Astrocyte of the cerebellum (primary cell): ENCODE results near the gene CTSO.

ENCODE experiments used
- DNase-seq: peaks from one replicate; pipeline ENCODE4 v3.0.0-alpha.2; 2011; ENCODE audit warnings: low read depth
- H3K4me3 ChIP-seq: 2 replicates; pipeline ENCODE4 v1.5.1; 2011; ENCODE audit warnings: mild to moderate bottlenecking, low read depth, low read length, moderate library complexity
- CTCF ChIP-seq: IDR thresholded peaks from 2 replicates; pipeline ENCODE4 v1.5.1; 2012; ENCODE audit warnings: low read length, low read depth, moderate library complexity, mild to moderate bottlenecking; ENCODE audit errors: missing control alignments
- in situ Hi-C: cut with HindIII; loops from 2 replicates; pipeline ENCODE4 v1.10.0; 2017; ENCODE audit warnings: low sequenced_read_pairs

The CTSO gene

GRCh38 chr4:155953151-155954117 lies at the start of gene CTSO:
CTSO (minus strand) TSS chr4:155953866; CDS start chr4:155953847, 19 bp downstream.
- peak within 1 kb of the TSS; percentile 46 for H3K4me3 ChIP-seq
- in situ Hi-C loops: no loop called here
- peak; percentile 83 for DNase-seq
- TF ChIP-seq CTCF: peak; percentile 62

GRCh38 chr4:156000491-156000890 lies 46.8 kb upstream of the CTSO start:
- H3K4me3 ChIP-seq: no peak overlapping the region
- in situ Hi-C loops: no loop called here
- TF ChIP-seq CTCF: no peak
- no peak for DNase-seq

- no peak overlapping the region for H3K4me3 ChIP-seq
- peak; percentile 53 for TF ChIP-seq CTCF
- DNase-seq: no peak
- in situ Hi-C loops: no loop called here
These were observed 46.1 kb upstream of the CTSO start for GRCh38 chr4:155999725-156000124.

GRCh38 chr4:155995069-155995468 lies 41.4 kb upstream of the CTSO start:
- DNase-seq: no peak
- no peak overlapping the region for H3K4me3 ChIP-seq
- in situ Hi-C loops: no loop called here
- no peak for TF ChIP-seq CTCF

GRCh38 chr4:155984106-155984797 lies 30.6 kb upstream of the CTSO start:
- TF ChIP-seq CTCF: no peak
- in situ Hi-C loops: no loop called here
- no peak for DNase-seq
- H3K4me3 ChIP-seq: no peak overlapping the region

GRCh38 chr4:155982736-155983385 lies 29.2 kb upstream of the CTSO start:
- no peak for TF ChIP-seq CTCF
- in situ Hi-C loops: no loop called here
- DNase-seq: no peak
- H3K4me3 ChIP-seq: no peak overlapping the region
